ENCODE results near the gene PTDSS2. TPM values are rescaled to one million over a fixed set of nuclear protein-coding genes. Genes with fewer than 3 reads are reported as not detected.

PTDSS2 gene
- total RNA-seq, 1 experiment from 2014 or later: 49.5 TPM

DNA sequence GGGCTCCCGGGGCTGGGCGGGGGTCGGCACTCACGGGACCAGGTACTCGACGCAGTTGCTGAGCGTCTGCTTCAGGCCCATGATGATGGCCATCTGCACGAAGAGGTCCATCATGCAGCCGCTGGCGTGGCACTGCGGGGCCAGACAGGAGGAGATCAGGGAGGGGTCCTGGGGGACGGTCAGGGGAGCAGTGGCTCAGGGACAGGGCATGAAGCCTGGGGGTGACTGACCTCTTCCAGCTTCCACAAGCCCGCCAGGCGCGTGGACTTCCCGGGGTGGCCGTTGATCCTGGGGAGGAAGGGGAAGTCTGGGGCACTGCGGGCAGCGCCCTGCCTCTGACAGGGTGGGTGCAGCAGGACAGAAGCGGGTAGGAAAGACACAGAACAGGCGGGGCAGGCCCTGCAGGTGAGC is 29.2 kb upstream of the PTDSS2 start:
- ChIA-PET POLR2A (no interaction called here), CTCF (interaction anchor here (1.3 kb wide), 1 partner anchor 27 kb away, joined by 3 read pairs; no protein-coding TSS in a partner anchor)
- Mint-ChIP-seq H3K4me1 (peaks cover 9% of the 10 kb centered on the region), H3K27me3 (ENCODE audit: low read depth) (peaks cover 22% of the 10 kb centered on the region), H3K9me3 (no peaks in the 10 kb centered on the region), H3K36me3 (no peaks in the 10 kb centered on the region; the same call in 1 of the 2 replicates), H3K4me3 (no peak overlapping the region), H3K27ac (no peak overlapping the region)
- TF ChIP-seq PRRX2 (CRISPR knock-in tag; IDR thresholded peaks at IDR 0.05) (no peak), JUN (CRISPR knock-in tag; IDR thresholded peaks at IDR 0.05) (no peak), CREB1 (CRISPR knock-in tag; IDR thresholded peaks at IDR 0.05) (no peak), ETV6 (CRISPR knock-in tag; IDR thresholded peaks at IDR 0.05) (no peak), CBFB (CRISPR knock-in tag; IDR thresholded peaks at IDR 0.05; ENCODE audit: low read depth) (no peak), ZNF232 (CRISPR knock-in tag; IDR thresholded peaks at IDR 0.05) (no peak), FOXP4 (CRISPR knock-in tag; IDR thresholded peaks at IDR 0.05) (no peak), ZNF532 (CRISPR knock-in tag; IDR thresholded peaks at IDR 0.05; ENCODE audit: borderline replicate concordance) (no peak), SP1 (CRISPR knock-in tag; conservative IDR thresholded peaks at IDR 0.05) (no peak), PRDM15 (CRISPR knock-in tag; IDR thresholded peaks at IDR 0.05) (no peak), SOX15 (CRISPR knock-in tag; IDR thresholded peaks at IDR 0.05) (no peak), OVOL2 (CRISPR knock-in tag; IDR thresholded peaks at IDR 0.05; ENCODE audit: borderline replicate concordance) (no peak), STAT6 (CRISPR knock-in tag; conservative IDR thresholded peaks at IDR 0.05; ENCODE audit: low read depth) (no peak), ZNF219 (CRISPR knock-in tag; IDR thresholded peaks at IDR 0.05; ENCODE audit: borderline replicate concordance) (no peak), ZNF263 (CRISPR knock-in tag; IDR thresholded peaks at IDR 0.05; ENCODE audit: low read depth) (no peak), ZNF281 (CRISPR knock-in tag; IDR thresholded peaks at IDR 0.05) (no peak), ELF4 (CRISPR knock-in tag; IDR thresholded peaks at IDR 0.05; ENCODE audit: low read depth) (no peak), CREM (CRISPR knock-in tag; IDR thresholded peaks at IDR 0.05) (no peak)
- TF ChIP-seq, protein P1, sequence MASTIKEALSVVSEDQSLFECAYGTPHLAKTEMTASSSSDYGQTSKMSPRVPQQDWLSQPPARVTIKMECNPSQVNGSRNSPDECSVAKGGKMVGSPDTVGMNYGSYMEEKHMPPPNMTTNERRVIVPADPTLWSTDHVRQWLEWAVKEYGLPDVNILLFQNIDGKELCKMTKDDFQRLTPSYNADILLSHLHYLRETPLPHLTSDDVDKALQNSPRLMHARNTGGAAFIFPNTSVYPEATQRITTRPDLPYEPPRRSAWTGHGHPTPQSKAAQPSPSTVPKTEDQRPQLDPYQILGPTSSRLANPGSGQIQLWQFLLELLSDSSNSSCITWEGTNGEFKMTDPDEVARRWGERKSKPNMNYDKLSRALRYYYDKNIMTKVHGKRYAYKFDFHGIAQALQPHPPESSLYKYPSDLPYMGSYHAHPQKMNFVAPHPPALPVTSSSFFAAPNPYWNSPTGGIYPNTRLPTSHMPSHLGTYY (CRISPR knock-in tag; IDR thresholded peaks at IDR 0.05): no peak
- DNase-seq (ENCODE audit: low spot score) (peak; percentile 11), ATAC-seq (no peak)
